Cardiac fibroblast (primary cell): Measurements from ENCODE around the gene SARS1.

Source experiments
- DNase-seq, 2 donors: peaks; one replicate each; pipeline versions ENCODE4 v3.0.0 to v3.0.0-alpha.2; 2010; ENCODE audit warnings: low read depth in 2 of 2
- H3K4me3 ChIP-seq, 2 donors: replicated peaks in 1 of 2; 1 replicate in 1 of 2; 2 replicates in 1 of 2; pipeline ENCODE4 v1.5.1; 2011; ENCODE audit warnings: low read depth in 2 of 2, low read length in 2 of 2, mild to moderate bottlenecking in 2 of 2, moderate library complexity in 1 of 2
- CTCF ChIP-seq: IDR thresholded peaks from one replicate; pipeline ENCODE4 v1.5.1; 2011; ENCODE audit warnings: low read depth, mild to moderate bottlenecking, low read length, inconsistent platforms

The SARS1 gene

GRCh38 chr1:109186733-109187086, 27.0 kb upstream of the SARS1 start:
- TF ChIP-seq CTCF, result no peak
- DNase-seq, result no peak
- no peak overlapping the region for H3K4me3 ChIP-seq

GRCh38 chr1:109187127-109187526, 26.6 kb upstream of the SARS1 start:
- TF ChIP-seq CTCF, result no peak
- no peak overlapping the region for H3K4me3 ChIP-seq
- DNase-seq, result no peak

- TF ChIP-seq CTCF, result no peak
- DNase-seq, result no peak
Observed at GRCh38 chr1:109188200-109188599, 25.5 kb upstream of the SARS1 start.

GRCh38 chr1:109188781-109189180, 24.9 kb upstream of the SARS1 start:
- TF ChIP-seq CTCF, result no peak
- H3K4me3 ChIP-seq, result no peak overlapping the region
- no peak for DNase-seq

More at GRCh38 chr1:109188200-109188599, 25.5 kb upstream of the SARS1 start:
- H3K4me3 ChIP-seq, result no peak overlapping the region

- DNase-seq, result no peak
- TF ChIP-seq CTCF, result no peak
- H3K4me3 ChIP-seq, result no peak overlapping the region
Observed at GRCh38 chr1:109190189-109190588, 23.5 kb upstream of the SARS1 start.

GRCh38 chr1:109191377-109191776, 22.3 kb upstream of the SARS1 start:
- peak; percentile 16 for TF ChIP-seq CTCF
- DNase-seq, result no peak
- no peak overlapping the region for H3K4me3 ChIP-seq

GRCh38 chr1:109191891-109192290, 21.8 kb upstream of the SARS1 start:
- no peak for TF ChIP-seq CTCF
- no peak overlapping the region for H3K4me3 ChIP-seq
- no peak for DNase-seq
